Liver (tissue), 3 donors: ENCODE measurements around the gene LEMD1.

ENCODE experiments used
- GABPA ChIP-seq, 2 donors: IDR thresholded peaks in 1 of 2; conservative IDR thresholded peaks in 1 of 2; 2 replicates each; pipeline ENCODE4 v1.6.1; 2016; ENCODE audit warnings: antibody characterized with exemption in 2 of 2, mild to moderate bottlenecking in 1 of 2, moderate library complexity in 1 of 2
- REST ChIP-seq: IDR thresholded peaks from 2 replicates; pipeline ENCODE4 v1.6.1; 2016; ENCODE audit warnings: antibody characterized with exemption, mild to moderate bottlenecking
- SP1 ChIP-seq: IDR thresholded peaks from 2 replicates; pipeline ENCODE4 v1.6.1; 2018; ENCODE audit warnings: antibody characterized with exemption, mild to moderate bottlenecking
- YY1 ChIP-seq: IDR thresholded peaks from 2 replicates; pipeline ENCODE4 v1.6.1; 2016; ENCODE audit warnings: antibody characterized with exemption, mild to moderate bottlenecking
- TF ChIP-seq, protein P1 (sequence below): fragments of 150-350 bp; IDR thresholded peaks from 2 replicates; pipeline ENCODE4 v1.5.1; 2017; ENCODE audit warnings: improper control_type of control experiment, low read depth, low read length; ENCODE audit not compliant: missing input control
- TF ChIP-seq, protein P2 (sequence below): IDR thresholded peaks from 2 replicates; pipeline ENCODE4 v1.6.1; 2016; ENCODE audit warnings: antibody characterized with exemption
- donor health status: healthy.
- donor health status: healthy.

DNA sequence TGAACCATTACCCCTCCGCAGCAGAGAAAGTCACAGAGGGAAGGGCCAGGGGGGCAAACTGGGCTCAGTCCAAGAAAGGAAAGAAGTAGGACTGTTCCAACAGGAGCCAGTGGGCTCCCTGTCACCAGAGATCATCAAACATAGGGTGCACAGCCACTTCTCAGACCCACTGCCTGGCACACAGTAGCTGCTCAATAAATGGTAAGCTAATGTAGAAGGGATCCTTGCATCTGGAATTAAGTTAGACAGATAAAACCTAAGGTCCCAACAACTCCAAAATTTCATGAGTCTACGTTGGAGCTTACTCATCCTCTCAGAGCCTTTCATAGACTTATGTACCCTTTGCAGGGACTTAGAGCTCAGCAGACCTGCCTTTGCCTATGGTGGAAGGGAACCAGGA is 30.5 kb upstream of the LEMD1 start:
- TF ChIP-seq SP1 = no peak
- TF ChIP-seq, protein P1, sequence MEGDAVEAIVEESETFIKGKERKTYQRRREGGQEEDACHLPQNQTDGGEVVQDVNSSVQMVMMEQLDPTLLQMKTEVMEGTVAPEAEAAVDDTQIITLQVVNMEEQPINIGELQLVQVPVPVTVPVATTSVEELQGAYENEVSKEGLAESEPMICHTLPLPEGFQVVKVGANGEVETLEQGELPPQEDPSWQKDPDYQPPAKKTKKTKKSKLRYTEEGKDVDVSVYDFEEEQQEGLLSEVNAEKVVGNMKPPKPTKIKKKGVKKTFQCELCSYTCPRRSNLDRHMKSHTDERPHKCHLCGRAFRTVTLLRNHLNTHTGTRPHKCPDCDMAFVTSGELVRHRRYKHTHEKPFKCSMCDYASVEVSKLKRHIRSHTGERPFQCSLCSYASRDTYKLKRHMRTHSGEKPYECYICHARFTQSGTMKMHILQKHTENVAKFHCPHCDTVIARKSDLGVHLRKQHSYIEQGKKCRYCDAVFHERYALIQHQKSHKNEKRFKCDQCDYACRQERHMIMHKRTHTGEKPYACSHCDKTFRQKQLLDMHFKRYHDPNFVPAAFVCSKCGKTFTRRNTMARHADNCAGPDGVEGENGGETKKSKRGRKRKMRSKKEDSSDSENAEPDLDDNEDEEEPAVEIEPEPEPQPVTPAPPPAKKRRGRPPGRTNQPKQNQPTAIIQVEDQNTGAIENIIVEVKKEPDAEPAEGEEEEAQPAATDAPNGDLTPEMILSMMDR = no peak
- no peak for TF ChIP-seq GABPA (IDR thresholded peaks at IDR 0.05 in 1 of 2, conservative IDR thresholded peaks at IDR 0.05 in 1 of 2)
- no peak for TF ChIP-seq REST
- TF ChIP-seq, protein P2, sequence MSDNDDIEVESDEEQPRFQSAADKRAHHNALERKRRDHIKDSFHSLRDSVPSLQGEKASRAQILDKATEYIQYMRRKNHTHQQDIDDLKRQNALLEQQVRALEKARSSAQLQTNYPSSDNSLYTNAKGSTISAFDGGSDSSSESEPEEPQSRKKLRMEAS = no peak
- TF ChIP-seq YY1 = no peak
